Activated CD4-positive, alpha-beta memory T cell treated with anti-CD3 and anti-CD28 coated beads, Interleukin-2, amount 10 ng/mL, durations not matched to agents 7 days and 5 days (primary cell): ENCODE results near the gene HAP1. TPM values are rescaled to one million over a fixed set of nuclear protein-coding genes. Genes with fewer than 3 reads are reported as not detected.

Source experiments
- CTCF ChIA-PET: fragments of 350-600 bp; sonication (Branson Sonifier 250); formaldehyde crosslinking; loops from one replicate; lab custom pipeline; 2021; ENCODE audit warnings: antibody characterized with exemption, inconsistent platforms; lab: Charles Lee
- POLR2A ChIA-PET: fragments of 350-600 bp; sonication (Branson Sonifier 250); formaldehyde crosslinking; loops from one replicate; lab custom pipeline; 2021; ENCODE audit warnings: antibody characterized with exemption; lab: Charles Lee
- DNase-seq: peaks from one replicate; pipeline ENCODE4 v3.0.0-alpha.2; 2020
- H3K27ac Mint-ChIP-seq: one replicate; pipeline ENCODE4 v1.8.0; 2021; ENCODE audit warnings: mild to moderate bottlenecking, mixed read lengths
- H3K27me3 Mint-ChIP-seq: one replicate; pipeline ENCODE4 v1.8.0; 2021; ENCODE audit warnings: mixed read lengths
- H3K36me3 Mint-ChIP-seq: one replicate; pipeline ENCODE4 v1.8.0; 2021; ENCODE audit warnings: low read depth, mixed read lengths
- H3K4me1 Mint-ChIP-seq: one replicate; pipeline ENCODE4 v1.8.0; 2021; ENCODE audit warnings: mixed read lengths
- H3K4me3 Mint-ChIP-seq: one replicate; pipeline ENCODE4 v1.8.0; 2021; ENCODE audit warnings: mild to moderate bottlenecking, mixed read lengths
- H3K9me3 Mint-ChIP-seq: one replicate; pipeline ENCODE4 v1.8.0; 2021; ENCODE audit warnings: mixed read lengths
- total RNA-seq, 2 experiments: library from RNA; stranded (reverse); gene quantifications; one replicate each; pipeline ENCODE4 v1.2.3, GENCODE V29; 2021

The HAP1 gene
- total RNA-seq, 2 experiments from 2014 or later: 0.05 TPM

- Mint-ChIP-seq H3K4me3 (no peak overlapping the region), H3K27me3 (no peaks in the 10 kb centered on the region), H3K4me1 (no peaks in the 10 kb centered on the region), H3K9me3 (no peaks in the 10 kb centered on the region), H3K36me3 (no peaks in the 10 kb centered on the region), H3K27ac (no peak overlapping the region)
- no peak for DNase-seq
- CTCF ChIA-PET: no interaction called here
- POLR2A ChIA-PET: no interaction called here
These were observed 37.8 kb upstream of the HAP1 start for GRCh38 chr17:41772218-41772585.

- Mint-ChIP-seq H3K27me3 (no peaks in the 10 kb centered on the region), H3K4me3 (no peak overlapping the region), H3K9me3 (no peaks in the 10 kb centered on the region), H3K27ac (no peak overlapping the region), H3K4me1 (no peaks in the 10 kb centered on the region), H3K36me3 (no peaks in the 10 kb centered on the region)
- DNase-seq: no peak
- CTCF ChIA-PET: interaction anchor here (0.6 kb wide), 1 partner anchor 178 kb away, joined by 3 read pairs; no protein-coding TSS in a partner anchor
- POLR2A ChIA-PET: no interaction called here
These were observed 37.2 kb upstream of the HAP1 start for GRCh38 chr17:41771389-41772206.

GRCh38 chr17:41769985-41770384 is 35.5 kb upstream of the HAP1 start:
- no peak for DNase-seq
- H3K27ac Mint-ChIP-seq: no peak overlapping the region
- ChIA-PET POLR2A (no interaction called here), CTCF (no interaction called here)
- H3K9me3 Mint-ChIP-seq: no peaks in the 10 kb centered on the region
- no peak overlapping the region for H3K4me3 Mint-ChIP-seq
- H3K36me3 Mint-ChIP-seq: no peaks in the 10 kb centered on the region
- no peaks in the 10 kb centered on the region for H3K4me1 Mint-ChIP-seq
- H3K27me3 Mint-ChIP-seq: no peaks in the 10 kb centered on the region

GRCh38 chr17:41769346-41769862 is 35.0 kb upstream of the HAP1 start:
- Mint-ChIP-seq H3K27ac (no peak overlapping the region), H3K36me3 (no peaks in the 10 kb centered on the region), H3K4me1 (no peaks in the 10 kb centered on the region), H3K4me3 (no peak overlapping the region), H3K27me3 (no peaks in the 10 kb centered on the region), H3K9me3 (no peaks in the 10 kb centered on the region)
- ChIA-PET CTCF (no interaction called here), POLR2A (no interaction called here)
- no peak for DNase-seq

- no peaks in the 10 kb centered on the region for H3K4me1 Mint-ChIP-seq
- ChIA-PET CTCF (no interaction called here), POLR2A (no interaction called here)
- H3K36me3 Mint-ChIP-seq: no peaks in the 10 kb centered on the region
- no peaks in the 10 kb centered on the region for H3K9me3 Mint-ChIP-seq
- DNase-seq: no peak
- no peaks in the 10 kb centered on the region for H3K27me3 Mint-ChIP-seq
- H3K27ac Mint-ChIP-seq: no peak overlapping the region
- H3K4me3 Mint-ChIP-seq: no peak overlapping the region
These were observed 34.3 kb upstream of the HAP1 start for GRCh38 chr17:41768682-41769288.

GRCh38 chr17:41767324-41768042 is 33.0 kb upstream of the HAP1 start:
- no peaks in the 10 kb centered on the region for H3K9me3 Mint-ChIP-seq
- H3K4me3 Mint-ChIP-seq: no peak overlapping the region
- H3K27ac Mint-ChIP-seq: no peak overlapping the region
- no peaks in the 10 kb centered on the region for H3K27me3 Mint-ChIP-seq
- DNase-seq: no peak
- H3K36me3 Mint-ChIP-seq: no peaks in the 10 kb centered on the region
- CTCF ChIA-PET: no interaction called here
- no peaks in the 10 kb centered on the region for H3K4me1 Mint-ChIP-seq
- POLR2A ChIA-PET: no interaction called here

- Mint-ChIP-seq H3K4me3 (no peak overlapping the region), H3K36me3 (no peaks in the 10 kb centered on the region), H3K27me3 (no peaks in the 10 kb centered on the region), H3K27ac (no peak overlapping the region), H3K4me1 (no peaks in the 10 kb centered on the region), H3K9me3 (no peaks in the 10 kb centered on the region)
- ChIA-PET POLR2A (no interaction called here), CTCF (interaction anchor here (0.7 kb wide), 1 partner anchor 301 kb away, joined by 3 read pairs; no protein-coding TSS in a partner anchor)
- DNase-seq: no peak
These were observed 31.7 kb upstream of the HAP1 start for GRCh38 chr17:41766135-41766534.

GRCh38 chr17:41763327-41763726 is 28.9 kb upstream of the HAP1 start:
- POLR2A ChIA-PET: no interaction called here

GRCh38 chr17:41762841-41763240 is 28.4 kb upstream of the HAP1 start:
- ChIA-PET POLR2A (no interaction called here), CTCF (no interaction called here)
- Mint-ChIP-seq H3K4me3 (no peak overlapping the region), H3K27ac (no peak overlapping the region), H3K9me3 (no peaks in the 10 kb centered on the region), H3K27me3 (no peaks in the 10 kb centered on the region), H3K36me3 (no peaks in the 10 kb centered on the region), H3K4me1 (no peaks in the 10 kb centered on the region)
- no peak for DNase-seq

More at GRCh38 chr17:41763327-41763726, 28.9 kb upstream of the HAP1 start:
- no peak overlapping the region for H3K27ac Mint-ChIP-seq
- H3K4me1 Mint-ChIP-seq: no peaks in the 10 kb centered on the region
- H3K27me3 Mint-ChIP-seq: no peaks in the 10 kb centered on the region
- no peaks in the 10 kb centered on the region for H3K36me3 Mint-ChIP-seq
- H3K4me3 Mint-ChIP-seq: no peak overlapping the region
- H3K9me3 Mint-ChIP-seq: no peaks in the 10 kb centered on the region
- CTCF ChIA-PET: no interaction called here
- DNase-seq: no peak

GRCh38 chr17:41762391-41762790 is 27.9 kb upstream of the HAP1 start:
- no peak for DNase-seq
- Mint-ChIP-seq H3K27ac (no peak overlapping the region), H3K27me3 (no peaks in the 10 kb centered on the region), H3K4me1 (no peaks in the 10 kb centered on the region), H3K36me3 (no peaks in the 10 kb centered on the region), H3K4me3 (no peak overlapping the region), H3K9me3 (no peaks in the 10 kb centered on the region)
- CTCF ChIA-PET: interaction anchor here (0.6 kb wide), 1 partner anchor 16 kb away, joined by 3 read pairs; no protein-coding TSS in a partner anchor
- POLR2A ChIA-PET: no interaction called here

- CTCF ChIA-PET: no interaction called here
- no peaks in the 10 kb centered on the region for H3K4me1 Mint-ChIP-seq
- POLR2A ChIA-PET: no interaction called here
- no peaks in the 10 kb centered on the region for H3K9me3 Mint-ChIP-seq
- H3K27me3 Mint-ChIP-seq: no peaks in the 10 kb centered on the region
- no peak for DNase-seq
- H3K27ac Mint-ChIP-seq: no peak overlapping the region
- H3K36me3 Mint-ChIP-seq: no peaks in the 10 kb centered on the region
- no peak overlapping the region for H3K4me3 Mint-ChIP-seq
These were observed 26.4 kb upstream of the HAP1 start for GRCh38 chr17:41760878-41761277.

GRCh38 chr17:41758601-41759000 is 24.2 kb upstream of the HAP1 start:
- Mint-ChIP-seq H3K4me3 (no peak overlapping the region), H3K4me1 (no peaks in the 10 kb centered on the region), H3K27me3 (no peaks in the 10 kb centered on the region), H3K27ac (no peak overlapping the region), H3K9me3 (no peaks in the 10 kb centered on the region), H3K36me3 (no peaks in the 10 kb centered on the region)
- no peak for DNase-seq
- CTCF ChIA-PET: no interaction called here
- POLR2A ChIA-PET: no interaction called here

- Mint-ChIP-seq H3K36me3 (no peaks in the 10 kb centered on the region), H3K9me3 (no peaks in the 10 kb centered on the region), H3K4me3 (no peak overlapping the region), H3K27me3 (peaks cover 3% of the 10 kb centered on the region), H3K4me1 (no peaks in the 10 kb centered on the region), H3K27ac (no peak overlapping the region)
- ChIA-PET CTCF (interaction anchor here (1.2 kb wide), 1 partner anchor 91 kb away, joined by 4 read pairs; no protein-coding TSS in a partner anchor), POLR2A (interaction anchor here (1.4 kb wide), 1 partner anchor 20 kb away, joined by 3 read pairs; no protein-coding TSS in a partner anchor)
- DNase-seq: no peak
These were observed 19.6 kb upstream of the HAP1 start for GRCh38 chr17:41754066-41754465.
